GM12874 (cell line): ENCODE data around the gene SWAP70.

Source experiments
- CTCF ChIP-seq: IDR thresholded peaks from 2 replicates; pipeline ENCODE4 v1.5.1; 2011; ENCODE audit warnings: low read depth, mild to moderate bottlenecking, control low read depth, low read length, moderate library complexity; ENCODE audit not compliant: insufficient read depth

Gene SWAP70

GRCh38 chr11:9797300-9797699 lies 133.4 kb downstream of the SWAP70 start:
- no peak for TF ChIP-seq CTCF

- TF ChIP-seq CTCF = no peak
These were observed 136.0 kb downstream of the SWAP70 start for GRCh38 chr11:9799886-9800285.

GRCh38 chr11:9802291-9802861 lies 138.5 kb downstream of the SWAP70 start:
- TF ChIP-seq CTCF = no peak
